Pancreas (tissue), 10 donors: ENCODE results near the gene LPCAT1. TPM values are rescaled to one million over a fixed set of nuclear protein-coding genes. Genes with fewer than 3 reads are reported as not detected.

ENCODE experiments used
- ATAC-seq, 4 donors: fragments of 200-7000 bp; cut with Tn5 transposase; one replicate each; pipeline versions ENCODE4 v1.8.0 to v1.9.1; 2020; ENCODE audit warnings: mild to moderate bottlenecking in 4 of 4, moderate library complexity in 4 of 4
- DNase-seq, 6 donors: peaks; one replicate each; pipeline ENCODE4 v3.0.0-alpha.2; 2020
- FAIRE-seq: peaks from 2 replicates; lab custom pipeline; 2012; peaks lifted over from hg19 to GRCh38; lab: Jason Lieb, UNC
- H3K27ac ChIP-seq, 4 donors: fragments of 200-600 bp; sonication (generic); 1 replicate in 3 of 4; 2 replicates in 1 of 4; pipeline versions ENCODE4 v1.5.0 to v1.8.0; 2020
- H3K27me3 ChIP-seq, 4 donors: fragments of 200-600 bp; one replicate each; pipeline ENCODE4 v1.8.0; 2021
- H3K36me3 ChIP-seq, 3 donors: fragments of 200-600 bp; sonication (generic) in 1 of 3; one replicate each; pipeline versions ENCODE4 v1.5.0 to v1.8.0; 2020 to 2021
- H3K4me1 ChIP-seq, 3 donors: fragments of 200-600 bp; one replicate each; pipeline ENCODE4 v1.8.0; 2021
- H3K4me3 ChIP-seq, 4 donors: fragments of 200-600 bp; sonication (generic) in 2 of 4; one replicate each; pipeline versions ENCODE4 v1.5.0 to v1.8.0; 2020 to 2021
- H3K9me3 ChIP-seq, 4 donors: fragments of 200-600 bp; one replicate each; pipeline ENCODE4 v1.8.0; 2021
- CTCF ChIP-seq, 4 donors: fragments of 200-600 bp; sonication (generic) in 3 of 4; IDR thresholded peaks; one replicate each; pipeline versions ENCODE4 v1.5.0 to v1.8.0; 2021; ENCODE audit warnings: antibody characterized with exemption in 4 of 4
- WGBS, 2 donors: extraction: QIAGEN DNeasy Blood & Tissue Kit; methylation state at CpG; one replicate each; pipeline ENCODE4 v1.1.7; 2013; 5-methylcytosine and 5-hydroxymethylcytosine counted together
- intact Hi-C, 3 donors: fragments of 100-400 bp; cut with DNase I; formaldehyde crosslinking; loops; one replicate each; pipeline versions ENCODE4 v1.11.1 to v1.14.2; 2022
- polyA plus RNA-seq, 2 donors: library from polyadenylated mRNA; stranded (reverse); fragments of 200-250 nt; gene quantifications; one replicate each; pipeline ENCODE4 v1.2.3, GENCODE V29; 2013
- total RNA-seq, 6 donors: library from RNA; stranded (reverse); fragmentation: NEBNext Ultra II Directional in 4 of 6; extraction: Animal tissue kit (Norgen Biotek cat#: 25700) in 4 of 6; gene quantifications; one replicate each; pipeline versions ENCODE4 v1.2.1 to v1.2.4, GENCODE V29; 2021 to 2023
- donor health status: healthy with polysubstance abuse.
- donor health status: DM: no; HTN: no; CAD: no; lungs with moderate emphysema.
- donor health status: DM: no; HTN: no; CAD: no.
- donor health status: control.
- donor health status: control.
- donor health status: Bipolar disorder and iron deficiency.
- donor health status: DM: yes; HTN: yes; CAD: no.
- donor health status: DM: no; HTN: no; CAD: no.
- donor health status: DM: no; HTN: no; CAD: no.
- donor health status: DM: yes; HTN: yes; CAD: no.

LPCAT1 gene
- total and polyA plus RNA-seq, 8 donors: 6.5 to 26.1 (median 13.8) TPM

- Histone ChIP-seq H3K9me3 (no peaks in the 10 kb centered on the region), H3K27me3 (no peaks in the 10 kb centered on the region), H3K27ac (peak overlapping the region in 2 of 4 donors; percentile 15 to 37), H3K36me3 (peaks cover 0 to 3% (median 0%) of the 10 kb centered on the region in 3 donors), H3K4me3 (no peak overlapping the region), H3K4me1 (no peaks in the 10 kb centered on the region)
- FAIRE-seq (no peak), DNase-seq (peak in 2 of 6 donors; percentile 42 to 64), ATAC-seq (peak; percentile 6 to 69 (median 54))
- 38 to 41% methylated on average over 21 of the region's 21 CpGs for WGBS, 2 donors
- peak in 3 of 4 donors; percentile 16 to 39 (median 35) for TF ChIP-seq CTCF (IDR thresholded peaks at IDR 0.05)
- intact Hi-C loops: no loop called here
These were observed 44.1 kb downstream of the LPCAT1 start for GRCh38 chr5:1479581-1480188.

- WGBS, 2 donors: 88 to 92% methylated on average over 7 of the region's 7 CpGs
- no peak overlapping the region for H3K27ac ChIP-seq
- no peak for FAIRE-seq
These were observed 44.7 kb downstream of the LPCAT1 start for GRCh38 chr5:1479066-1479465.

GRCh38 chr5:1478271-1479035 lies 45.3 kb downstream of the LPCAT1 start:
- ATAC-seq: no peak
- Histone ChIP-seq H3K4me3 (no peak overlapping the region), H3K27ac (peak overlapping the region in 2 of 4 donors; percentile 2 to 37), H3K27me3 (no peaks in the 10 kb centered on the region), H3K36me3 (peaks cover 0 to 3% (median 0%) of the 10 kb centered on the region in 3 donors), H3K9me3 (no peaks in the 10 kb centered on the region), H3K4me1 (no peaks in the 10 kb centered on the region)
- intact Hi-C loops: no loop called here
- TF ChIP-seq CTCF (IDR thresholded peaks at IDR 0.05): no peak
- peak in 1 of 6 donors; percentile 34 for DNase-seq
- FAIRE-seq: no peak
- WGBS, 2 donors: 87 to 92% methylated on average over 13 of the region's 13 CpGs

More at GRCh38 chr5:1479066-1479465, 44.7 kb downstream of the LPCAT1 start:
- Histone ChIP-seq H3K4me1 (no peaks in the 10 kb centered on the region), H3K27me3 (no peaks in the 10 kb centered on the region), H3K9me3 (no peaks in the 10 kb centered on the region), H3K4me3 (no peak overlapping the region), H3K36me3 (peaks cover 0 to 3% (median 0%) of the 10 kb centered on the region in 3 donors)
- TF ChIP-seq CTCF (IDR thresholded peaks at IDR 0.05): no peak
- intact Hi-C loops: no loop called here
- ATAC-seq (no peak), DNase-seq (no peak)

GRCh38 chr5:1477341-1477740 lies 46.4 kb downstream of the LPCAT1 start:
- H3K9me3 ChIP-seq: no peaks in the 10 kb centered on the region
- intact Hi-C loops: no loop called here
- no peak overlapping the region for H3K4me3 ChIP-seq
- no peaks in the 10 kb centered on the region for H3K4me1 ChIP-seq
- DNase-seq (peak in 3 of 6 donors; percentile 16 to 73 (median 50)), ATAC-seq (peak in 3 of 4 donors; percentile 32 to 68 (median 44)), FAIRE-seq (no peak)
- H3K27me3 ChIP-seq: no peaks in the 10 kb centered on the region
- H3K36me3 ChIP-seq: peaks cover 0 to 3% (median 0%) of the 10 kb centered on the region in 3 donors
- 91 to 94% methylated on average over 16 of the region's 16 CpGs for WGBS, 2 donors
- no peak for TF ChIP-seq CTCF (IDR thresholded peaks at IDR 0.05)
- H3K27ac ChIP-seq: peak overlapping the region in 2 of 4 donors; percentile 6 to 17
